ENCODE measurements around the gene SLC19A1. TPM values are rescaled to one million over a fixed set of nuclear protein-coding genes. Genes with fewer than 3 reads are reported as not detected.

SLC19A1 gene
- polyA plus RNA-seq, 1 of the 3 experiments (the other 2 are of a cell fraction): 15.0 TPM

DNA sequence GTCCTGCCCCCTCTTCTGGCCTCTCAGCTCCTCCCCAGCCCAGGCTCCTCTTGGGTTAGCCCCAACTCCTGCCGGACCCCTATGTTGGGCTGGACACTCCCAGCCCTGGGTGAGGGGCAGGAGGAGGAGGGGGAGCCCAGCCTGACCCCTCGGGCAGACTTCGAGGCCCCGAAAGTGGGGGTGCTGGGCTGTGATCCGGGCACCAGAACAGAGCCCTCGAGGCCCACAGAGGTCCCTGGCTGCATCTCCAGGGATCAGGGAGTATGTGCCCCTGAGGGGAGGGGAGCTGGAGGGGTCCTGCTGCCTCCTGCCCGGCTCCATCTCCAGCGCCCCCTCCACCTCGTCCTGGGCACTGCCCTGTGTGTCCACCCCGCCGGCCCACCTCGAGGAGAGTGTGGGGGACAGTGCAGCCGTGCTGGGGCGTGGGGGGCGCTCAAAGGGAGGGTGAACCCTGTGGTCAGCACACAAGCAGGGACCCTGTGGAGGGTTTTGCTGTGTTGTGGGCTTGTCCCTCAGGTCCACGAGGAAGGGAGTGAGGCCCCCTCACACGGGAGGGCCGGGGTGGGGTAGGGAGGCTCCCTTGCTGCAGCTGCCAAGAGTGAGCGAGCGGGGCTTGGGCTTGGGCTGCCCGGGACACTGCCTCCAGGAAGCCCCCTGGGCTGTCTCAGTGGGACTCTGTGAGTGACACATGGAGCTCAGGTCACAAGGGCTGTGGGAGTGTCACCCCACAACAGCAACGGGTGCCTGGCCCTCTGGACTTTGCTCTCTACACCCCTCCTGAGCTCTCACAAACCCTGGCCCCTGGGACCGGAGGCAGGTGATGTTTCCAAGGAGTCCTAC is 82.8 kb downstream of the SLC19A1 start:
- Histone ChIP-seq H2AFZ (ENCODE audit: low read depth) (no peak overlapping the region), H3K4me1 (ENCODE audit: control insufficient read depth in 1 of 2, insufficient read depth in 2 of 2, low read depth in 1 of 2, low read length in 1 of 2) (peaks cover 0 to 9% of the 10 kb centered on the region in 2 experiments; a peak in 1 of 4 replicates), H3K9ac (no peak overlapping the region), H3F3A (replicated peaks; ENCODE audit: insufficient read depth) (no peaks in the 10 kb centered on the region), H3K4me2 (no peak overlapping the region), H3K9me3 (no peaks in the 10 kb centered on the region), H3K27me3 (ENCODE audit: insufficient read depth) (no peaks in the 10 kb centered on the region), H4K20me1 (ENCODE audit: insufficient read depth) (peaks cover 48% of the 10 kb centered on the region), H3K9me2 (no peaks in the 10 kb centered on the region), H3K4me3 (ENCODE audit: low read depth in 2 of 2, low read length in 1 of 2) (no peak overlapping the region), H3K36me3 (replicated peaks in 1 of 2; ENCODE audit: control insufficient read depth in 1 of 2, insufficient read depth in 2 of 2, low read length in 1 of 2) (peaks cover 0 to 5% of the 10 kb centered on the region in 2 experiments), H3K79me2 (ENCODE audit: insufficient read depth) (peaks cover 73% of the 10 kb centered on the region), H3K27ac (ENCODE audit: low read depth in 2 of 2, low read length in 1 of 2) (peak overlapping the region in 1 of 2 experiments; percentile 65; a peak in 1 of 4 replicates)
- DNase-seq: no peak
- CTCF ChIA-PET: interaction anchor here (0.7 to 3.4 kb wide), 4 partner anchors 9 to 319 kb away, joined by 3 to 10 read pairs (median 4); no protein-coding TSS in a partner anchor
- 89% methylated on average over 8 of the region's 23 CpGs for WGBS (ENCODE audit: low lambda C conversion rate)
- TF ChIP-seq, protein P1, sequence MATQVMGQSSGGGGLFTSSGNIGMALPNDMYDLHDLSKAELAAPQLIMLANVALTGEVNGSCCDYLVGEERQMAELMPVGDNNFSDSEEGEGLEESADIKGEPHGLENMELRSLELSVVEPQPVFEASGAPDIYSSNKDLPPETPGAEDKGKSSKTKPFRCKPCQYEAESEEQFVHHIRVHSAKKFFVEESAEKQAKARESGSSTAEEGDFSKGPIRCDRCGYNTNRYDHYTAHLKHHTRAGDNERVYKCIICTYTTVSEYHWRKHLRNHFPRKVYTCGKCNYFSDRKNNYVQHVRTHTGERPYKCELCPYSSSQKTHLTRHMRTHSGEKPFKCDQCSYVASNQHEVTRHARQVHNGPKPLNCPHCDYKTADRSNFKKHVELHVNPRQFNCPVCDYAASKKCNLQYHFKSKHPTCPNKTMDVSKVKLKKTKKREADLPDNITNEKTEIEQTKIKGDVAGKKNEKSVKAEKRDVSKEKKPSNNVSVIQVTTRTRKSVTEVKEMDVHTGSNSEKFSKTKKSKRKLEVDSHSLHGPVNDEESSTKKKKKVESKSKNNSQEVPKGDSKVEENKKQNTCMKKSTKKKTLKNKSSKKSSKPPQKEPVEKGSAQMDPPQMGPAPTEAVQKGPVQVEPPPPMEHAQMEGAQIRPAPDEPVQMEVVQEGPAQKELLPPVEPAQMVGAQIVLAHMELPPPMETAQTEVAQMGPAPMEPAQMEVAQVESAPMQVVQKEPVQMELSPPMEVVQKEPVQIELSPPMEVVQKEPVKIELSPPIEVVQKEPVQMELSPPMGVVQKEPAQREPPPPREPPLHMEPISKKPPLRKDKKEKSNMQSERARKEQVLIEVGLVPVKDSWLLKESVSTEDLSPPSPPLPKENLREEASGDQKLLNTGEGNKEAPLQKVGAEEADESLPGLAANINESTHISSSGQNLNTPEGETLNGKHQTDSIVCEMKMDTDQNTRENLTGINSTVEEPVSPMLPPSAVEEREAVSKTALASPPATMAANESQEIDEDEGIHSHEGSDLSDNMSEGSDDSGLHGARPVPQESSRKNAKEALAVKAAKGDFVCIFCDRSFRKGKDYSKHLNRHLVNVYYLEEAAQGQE (IDR thresholded peaks at IDR 0.05; ENCODE audit: low read depth, low read length): no peak
- POLR2A ChIA-PET: no interaction called here

- ChIA-PET POLR2A (interaction anchor here (0.6 kb wide), 1 partner anchor 306 kb away, joined by 4 read pairs; no protein-coding TSS in a partner anchor), CTCF (interaction anchor here (1.1 to 2.2 kb wide), 3 partner anchors 19 to 166 kb away, joined by 4 to 5 read pairs (median 4); no protein-coding TSS in a partner anchor)
- no peak for DNase-seq
- H2AFZ ChIP-seq (ENCODE audit: low read depth): no peak overlapping the region
- H3K9me3 ChIP-seq: no peaks in the 10 kb centered on the region
- H3K79me2 ChIP-seq (ENCODE audit: insufficient read depth): peaks cover 73% of the 10 kb centered on the region
- no peak overlapping the region for H3K9ac ChIP-seq
- peaks cover 0 to 5% of the 10 kb centered on the region in 2 experiments for H3K36me3 ChIP-seq (replicated peaks in 1 of 2; ENCODE audit: control insufficient read depth in 1 of 2, insufficient read depth in 2 of 2, low read length in 1 of 2)
- no peak overlapping the region for H3K4me3 ChIP-seq (ENCODE audit: low read depth in 2 of 2, low read length in 1 of 2)
- no peak for TF ChIP-seq GATA2 (CRISPR knock-in tag; IDR thresholded peaks at IDR 0.05)
- no peak for TF ChIP-seq PBX3 (IDR thresholded peaks at IDR 0.05)
- no peak for TF ChIP-seq EZH2phosphoT487 (IDR thresholded peaks at IDR 0.05; ENCODE audit: borderline replicate concordance, low read depth)
- no peak for TF ChIP-seq YY1 (IDR thresholded peaks at IDR 0.05; ENCODE audit: low read depth)
- TF ChIP-seq RXRA (IDR thresholded peaks at IDR 0.05; ENCODE audit: borderline replicate concordance, low read depth): no peak
- no peak for TF ChIP-seq SMC3 (IDR thresholded peaks at IDR 0.05; ENCODE audit: low read depth, low read length)
- no peak for TF ChIP-seq NFIC (IDR thresholded peaks at IDR 0.05; ENCODE audit: borderline replicate concordance)
- no peak for TF ChIP-seq NRF1 (IDR thresholded peaks at IDR 0.05; ENCODE audit: low read depth, low read length)
- TF ChIP-seq, protein P2, sequence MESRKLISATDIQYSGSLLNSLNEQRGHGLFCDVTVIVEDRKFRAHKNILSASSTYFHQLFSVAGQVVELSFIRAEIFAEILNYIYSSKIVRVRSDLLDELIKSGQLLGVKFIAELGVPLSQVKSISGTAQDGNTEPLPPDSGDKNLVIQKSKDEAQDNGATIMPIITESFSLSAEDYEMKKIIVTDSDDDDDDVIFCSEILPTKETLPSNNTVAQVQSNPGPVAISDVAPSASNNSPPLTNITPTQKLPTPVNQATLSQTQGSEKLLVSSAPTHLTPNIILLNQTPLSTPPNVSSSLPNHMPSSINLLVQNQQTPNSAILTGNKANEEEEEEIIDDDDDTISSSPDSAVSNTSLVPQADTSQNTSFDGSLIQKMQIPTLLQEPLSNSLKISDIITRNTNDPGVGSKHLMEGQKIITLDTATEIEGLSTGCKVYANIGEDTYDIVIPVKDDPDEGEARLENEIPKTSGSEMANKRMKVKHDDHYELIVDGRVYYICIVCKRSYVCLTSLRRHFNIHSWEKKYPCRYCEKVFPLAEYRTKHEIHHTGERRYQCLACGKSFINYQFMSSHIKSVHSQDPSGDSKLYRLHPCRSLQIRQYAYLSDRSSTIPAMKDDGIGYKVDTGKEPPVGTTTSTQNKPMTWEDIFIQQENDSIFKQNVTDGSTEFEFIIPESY (IDR thresholded peaks at IDR 0.05; ENCODE audit: borderline replicate concordance, low read depth): no peak
- TF ChIP-seq GABPA (IDR thresholded peaks at IDR 0.05; ENCODE audit: low read depth): no peak
- TF ChIP-seq FOSL2 (IDR thresholded peaks at IDR 0.05; ENCODE audit: borderline replicate concordance, low read depth): no peak
- TF ChIP-seq SIN3A (IDR thresholded peaks at IDR 0.05; ENCODE audit: borderline replicate concordance, low read depth, low read length): no peak
- TF ChIP-seq RFX5 (IDR thresholded peaks at IDR 0.05; ENCODE audit: low read length): no peak
- TF ChIP-seq TAF1 (IDR thresholded peaks at IDR 0.05; ENCODE audit: borderline replicate concordance, low read depth, low read length): no peak
- WGBS (ENCODE audit: low lambda C conversion rate): 82% methylated on average over 8 of the region's 30 CpGs
- no peak overlapping the region for H3K4me2 ChIP-seq
- no peak overlapping the region for H3K27ac ChIP-seq (ENCODE audit: low read depth in 2 of 2, low read length in 1 of 2)
- peaks cover 0 to 13% of the 10 kb centered on the region in 2 experiments; a peak in 1 of 4 replicates for H3K4me1 ChIP-seq (ENCODE audit: control insufficient read depth in 1 of 2, insufficient read depth in 2 of 2, low read depth in 1 of 2, low read length in 1 of 2)
- peaks cover 48% of the 10 kb centered on the region for H4K20me1 ChIP-seq (ENCODE audit: insufficient read depth)
- no peaks in the 10 kb centered on the region for H3F3A ChIP-seq (replicated peaks; ENCODE audit: insufficient read depth)
- no peaks in the 10 kb centered on the region for H3K9me2 ChIP-seq
- H3K27me3 ChIP-seq (ENCODE audit: insufficient read depth): no peaks in the 10 kb centered on the region
Measured at GRCh38 chr21:45458281-45459170, 83.7 kb downstream of the SLC19A1 start.

Measured in SK-N-SH (cell line).